Tongue (tissue), 3 donors: Measurements from ENCODE around the gene OR2L5. TPM values are rescaled to one million over a fixed set of nuclear protein-coding genes. Genes with fewer than 3 reads are reported as not detected.

Source experiments
- DNase-seq: peaks from one replicate; pipeline ENCODE4 v3.0.0-alpha.2; 2015
- small RNA-seq: library from RNA; depleted of rRNA; stranded (forward); fragments of <200 nt; gene quantifications from one replicate; pipeline ENCODE3, GENCODE V24; 2014; ENCODE audit warnings: low replicate concordance
- total RNA-seq: library from RNA; depleted of rRNA; stranded (reverse); fragments of >200 nt; gene quantifications from one replicate; pipeline ENCODE4 v1.2.3, GENCODE V29; 2014

The OR2L5 gene, protein sequence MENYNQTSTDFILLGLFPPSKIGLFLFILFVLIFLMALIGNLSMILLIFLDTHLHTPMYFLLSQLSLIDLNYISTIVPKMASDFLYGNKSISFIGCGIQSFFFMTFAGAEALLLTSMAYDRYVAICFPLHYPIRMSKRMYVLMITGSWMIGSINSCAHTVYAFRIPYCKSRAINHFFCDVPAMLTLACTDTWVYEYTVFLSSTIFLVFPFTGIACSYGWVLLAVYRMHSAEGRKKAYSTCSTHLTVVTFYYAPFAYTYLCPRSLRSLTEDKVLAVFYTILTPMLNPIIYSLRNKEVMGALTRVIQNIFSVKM
- not detected for total RNA-seq

DNA sequence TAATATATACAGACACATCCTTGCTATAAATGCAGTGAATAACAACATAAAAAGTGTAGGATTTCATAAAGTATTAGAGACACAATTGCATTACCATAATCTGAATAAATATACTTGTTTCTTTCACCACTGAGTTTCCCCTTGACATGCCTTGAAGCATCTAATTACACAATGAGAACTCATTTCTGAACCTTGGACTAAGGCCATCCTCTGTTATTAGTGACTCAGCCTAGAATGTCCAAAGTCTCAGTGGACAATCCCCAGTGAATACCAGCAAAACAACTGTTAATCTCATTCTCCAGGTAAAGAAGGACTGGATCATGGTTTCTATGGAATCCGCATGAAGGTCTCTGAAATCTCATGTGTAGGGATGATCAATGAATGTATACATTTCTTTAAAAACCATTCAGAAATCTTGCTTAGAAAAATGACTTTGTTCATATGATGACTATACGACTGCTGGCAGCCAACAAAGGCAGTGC, at the start of gene OR2L5:
OR2L5 (plus strand) TSS at position 432 of the 482 bp plus-strand sequence. CDS start 8,288 bp downstream, outside the sequence.
- DNase-seq: no peak

DNA sequence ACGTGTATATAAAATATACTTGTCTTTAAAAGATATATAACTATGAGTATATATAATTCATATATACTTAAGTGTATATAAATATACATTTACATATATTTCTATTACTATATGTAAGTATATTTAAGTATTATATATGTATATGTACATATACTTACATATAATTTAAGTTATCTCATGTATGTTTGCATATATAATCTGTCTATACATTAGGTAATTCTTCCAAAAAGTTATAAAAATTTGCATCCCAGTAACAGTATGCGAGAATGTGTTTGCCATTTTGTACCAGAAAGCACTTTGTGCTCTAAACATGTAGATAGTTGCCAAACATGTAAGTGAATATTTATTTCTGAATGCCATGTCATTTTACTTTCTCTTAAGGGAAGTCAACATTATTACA, 48.5 kb upstream of the OR2L5 start, which contains the start of gene OR2AK2:
OR2AK2 (plus strand) TSS at position 301 of the 400 bp plus-strand sequence. CDS start 144 bp downstream, outside the sequence.
- no peak for DNase-seq

DNA sequence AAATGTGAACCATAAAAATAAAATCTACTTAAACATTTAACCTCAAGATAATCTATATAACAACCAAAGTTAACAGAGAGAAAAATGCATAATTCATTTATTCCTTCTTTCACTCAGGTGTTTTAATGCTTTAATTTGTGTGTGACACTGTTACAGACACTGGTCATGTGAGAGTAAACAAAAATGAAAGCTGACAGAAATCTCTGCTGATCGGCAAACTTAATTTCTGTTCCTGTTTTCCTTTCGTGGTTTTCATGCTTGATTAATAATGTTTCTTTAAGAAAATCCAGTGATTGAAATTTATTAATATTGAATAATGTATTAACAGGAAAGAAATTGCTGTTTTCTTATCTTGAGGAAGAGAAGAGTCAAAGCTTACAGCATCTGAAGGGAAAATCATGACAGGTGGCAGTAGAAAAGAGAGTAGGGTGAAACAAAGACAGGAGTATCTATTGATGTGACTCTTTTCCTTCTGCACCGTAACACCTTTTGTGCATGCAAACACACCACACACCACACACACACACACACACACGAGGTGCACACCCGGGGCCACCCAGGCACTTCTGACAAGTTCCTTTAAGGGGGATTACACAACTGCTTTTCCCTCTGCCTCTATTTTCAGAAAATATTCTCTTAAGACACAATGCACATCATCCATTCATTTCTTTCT, 46.8 kb upstream of the OR2L5 start:
- no peak for DNase-seq

DNA sequence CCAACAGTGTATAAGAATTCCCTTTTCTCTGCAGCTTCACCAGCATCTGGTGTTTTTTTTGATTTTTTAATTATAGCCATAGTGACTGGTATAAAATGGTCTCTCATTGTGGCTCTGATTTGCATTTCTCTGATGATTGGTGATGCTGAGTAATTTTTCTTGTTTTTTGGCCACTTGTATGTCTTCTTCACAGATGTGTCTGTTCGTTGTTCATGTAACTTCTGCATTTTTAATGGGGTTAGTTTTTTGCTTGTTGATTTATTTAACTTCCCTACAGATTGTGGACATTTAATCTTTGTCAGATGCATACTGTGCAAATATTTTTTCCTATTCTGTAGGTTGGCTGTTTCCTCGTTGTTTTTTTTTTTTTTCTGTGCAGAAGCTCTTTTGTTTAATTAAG, 20.5 kb upstream of the OR2L5 start:
- no peak for DNase-seq

DNA sequence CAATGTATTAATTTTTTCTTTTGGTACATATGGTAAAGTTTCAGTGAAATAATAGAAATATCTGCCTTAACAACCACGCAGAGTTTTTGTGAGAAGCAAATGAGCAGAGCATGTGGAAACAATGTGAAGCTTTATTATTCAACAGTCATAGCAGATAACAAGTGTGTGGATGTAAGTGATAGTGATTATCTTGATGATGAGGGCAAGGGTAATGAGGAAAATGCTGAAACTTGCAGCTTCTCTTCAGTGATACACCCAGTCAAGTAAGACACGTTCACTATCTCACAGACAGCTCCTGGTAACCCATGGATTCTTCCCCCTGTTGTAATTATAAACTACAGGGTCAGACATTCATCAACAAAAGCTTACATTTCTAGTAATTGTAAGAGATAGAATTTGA, 14.6 kb upstream of the OR2L5 start:
- DNase-seq: no peak

DNA sequence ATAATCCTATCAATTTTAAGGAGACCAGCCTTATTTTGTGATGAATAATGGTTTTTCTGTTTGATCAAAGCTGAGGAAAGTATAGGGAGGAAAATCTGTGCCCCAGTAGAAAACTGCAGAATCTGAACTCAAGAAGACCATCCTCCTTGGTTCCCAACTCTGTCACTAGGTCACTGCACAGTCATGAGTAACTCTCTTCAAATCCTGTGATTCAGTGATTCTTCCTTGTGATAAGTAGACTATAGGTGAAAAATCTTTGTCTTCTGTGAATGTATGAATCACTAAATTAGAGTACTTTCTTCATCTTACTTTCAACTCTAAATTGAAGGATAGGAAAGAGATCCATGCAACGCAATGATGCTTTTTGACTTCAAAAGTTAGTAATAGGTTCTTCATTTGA, 13.3 kb upstream of the OR2L5 start:
- no peak for DNase-seq

DNA sequence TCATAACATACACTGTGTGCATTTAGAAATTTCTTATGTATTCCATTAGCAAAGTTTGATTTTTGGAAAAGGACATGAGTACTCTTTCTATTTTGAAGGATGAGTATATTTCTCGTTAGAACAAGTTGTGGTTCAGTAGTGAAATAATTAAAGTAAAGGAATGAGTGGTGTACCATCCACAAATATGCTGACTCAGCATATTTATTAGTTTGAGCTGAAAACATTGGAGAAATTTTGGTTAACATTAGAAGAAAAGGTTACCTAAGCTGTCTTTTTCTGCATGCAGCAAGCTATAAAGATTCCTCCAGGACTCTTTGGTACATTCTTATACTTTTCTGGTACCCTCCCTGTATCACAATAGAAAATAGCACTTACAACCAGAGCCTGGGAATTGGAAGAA, 5.7 kb upstream of the OR2L5 start:
- DNase-seq: no peak

DNA sequence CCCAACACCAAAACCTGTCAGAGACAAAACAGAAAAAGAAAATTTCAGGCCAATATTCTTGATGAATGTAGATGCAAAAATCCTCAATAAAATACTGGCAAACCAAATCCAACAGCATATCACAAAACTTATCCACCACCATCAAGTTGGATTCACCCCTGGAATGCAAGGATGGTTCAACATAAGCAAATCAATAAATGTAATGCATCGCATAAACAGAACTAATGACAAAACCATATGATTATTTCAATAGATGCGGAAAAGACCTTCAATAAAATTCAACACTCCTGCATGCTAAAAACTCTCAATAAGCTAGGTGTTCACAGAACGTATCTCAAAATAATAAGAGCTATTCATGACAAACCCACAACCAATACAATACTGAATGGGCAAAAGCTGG, 3.8 kb upstream of the OR2L5 start:
- no peak for DNase-seq

DNA sequence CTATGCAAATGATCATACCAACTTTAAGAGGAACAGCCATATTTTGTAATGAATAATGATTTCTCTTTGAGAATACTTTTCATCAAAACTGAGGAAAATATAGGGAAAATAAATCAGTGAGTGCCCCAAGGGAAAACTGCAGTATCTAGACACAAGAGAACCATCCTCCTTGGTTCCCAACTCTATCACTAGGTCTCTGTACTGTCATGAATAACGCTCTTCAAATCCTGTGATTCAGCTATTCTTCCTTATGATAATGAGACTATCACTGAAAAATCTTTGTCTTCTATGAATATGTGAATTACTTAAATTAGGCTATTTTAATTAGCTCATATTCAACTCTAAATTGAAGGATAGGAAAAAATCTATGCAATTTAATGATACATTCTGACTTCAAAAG, 2.3 kb downstream of the OR2L5 start:
- DNase-seq: no peak

DNA sequence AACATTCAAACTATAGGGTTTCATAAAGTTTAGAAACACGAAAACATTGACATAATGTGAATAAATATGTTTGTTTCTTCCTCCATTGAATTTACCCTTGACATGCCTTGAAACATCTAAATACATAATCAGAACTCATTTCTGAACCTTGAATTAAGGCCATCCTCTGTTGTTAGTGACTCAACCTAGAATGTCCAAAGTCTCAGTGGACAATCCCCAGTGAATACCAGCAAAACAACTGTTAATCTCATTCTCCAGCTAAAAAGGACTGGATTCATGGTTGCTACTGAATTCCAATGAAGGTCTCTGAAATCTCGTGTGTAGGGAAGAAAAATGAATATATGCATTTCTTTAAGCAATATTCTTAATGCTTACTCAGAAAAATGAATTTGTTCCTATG, 16.3 kb downstream of the OR2L5 start, which contains the start of gene OR2L2:
OR2L2 (plus strand) TSS at position 301 of the 400 bp plus-strand sequence. CDS start 8,198 bp downstream, outside the sequence.
- no peak for DNase-seq

DNA sequence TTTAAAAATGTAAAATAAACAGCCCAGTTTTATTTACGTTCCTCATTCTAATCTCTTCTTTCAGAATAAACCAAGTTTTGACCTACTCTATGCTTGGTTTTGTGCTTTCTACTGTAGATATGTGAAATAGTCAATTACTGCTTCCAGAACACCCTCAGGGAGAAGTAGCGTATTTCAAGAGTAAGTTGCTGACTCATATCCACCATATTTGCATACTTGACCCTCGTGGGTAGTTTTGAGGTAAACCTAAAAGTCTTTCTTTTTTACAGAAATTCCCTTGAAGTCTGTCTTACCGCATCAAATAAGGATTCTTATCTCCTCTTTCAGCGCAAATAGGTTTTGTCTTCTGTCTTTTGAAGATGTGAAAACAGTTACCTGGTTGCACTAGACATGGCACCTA, 31.7 kb downstream of the OR2L5 start:
- no peak for DNase-seq

DNA sequence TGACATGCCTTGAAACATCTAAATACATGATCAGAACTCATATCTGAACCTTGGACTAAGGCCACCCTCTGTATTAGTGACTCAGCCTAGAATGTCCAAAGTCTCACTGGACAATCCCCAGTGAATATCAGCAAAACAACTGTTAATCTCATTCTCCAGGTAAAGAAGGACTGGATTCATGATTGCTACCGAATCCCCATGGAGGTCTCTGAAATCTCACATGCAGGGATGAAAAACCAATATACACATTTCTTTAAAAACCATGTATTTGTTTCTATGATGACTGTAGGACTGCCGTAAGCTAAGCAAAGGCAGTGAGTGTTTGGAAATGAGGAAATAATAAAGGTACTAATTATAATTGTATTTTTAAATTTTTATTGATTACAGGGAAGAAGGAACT, 33.1 kb downstream of the OR2L5 start, which contains the start of gene OR2L3:
OR2L3 (plus strand) TSS at position 301 of the 400 bp plus-strand sequence. CDS start 13,846 bp downstream, outside the sequence.
- no peak for DNase-seq

DNA sequence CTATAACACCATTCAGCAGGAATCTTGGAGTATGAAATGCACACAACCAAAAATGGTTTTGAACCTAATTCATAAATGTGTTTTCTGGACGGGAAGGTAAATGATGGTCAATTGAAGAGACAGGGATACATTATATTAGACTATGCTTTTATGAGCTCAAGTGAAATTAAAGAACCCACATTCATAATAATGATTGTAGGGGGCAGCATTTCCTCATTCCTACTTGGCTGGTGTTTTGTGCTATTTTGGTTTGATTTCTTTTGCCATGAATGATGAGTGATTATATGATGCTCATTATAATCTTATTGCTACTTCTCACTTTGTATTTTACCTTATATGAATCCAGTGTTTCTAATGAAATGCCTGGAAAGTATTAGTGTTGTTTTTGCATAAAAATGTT, 33.5 kb downstream of the OR2L5 start:
- no peak for DNase-seq

DNA sequence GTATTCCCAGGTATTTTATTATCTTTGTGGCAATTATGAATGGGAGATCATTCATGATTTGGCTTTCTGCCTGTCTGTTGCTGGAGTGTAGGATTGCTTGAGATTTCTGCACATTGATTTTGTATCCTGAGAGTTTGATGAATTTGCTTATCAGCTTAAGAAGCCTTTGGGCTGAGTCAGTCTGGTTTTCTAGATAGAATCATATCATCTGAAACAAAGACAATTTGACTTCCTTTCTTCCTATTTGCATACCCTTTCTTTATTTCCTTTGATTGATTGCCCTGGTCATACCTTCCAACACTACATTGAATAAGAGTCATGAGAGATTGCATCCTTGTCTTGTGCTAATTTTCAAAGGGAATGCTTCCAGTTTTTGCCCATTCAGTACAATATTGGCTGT, 41.2 kb downstream of the OR2L5 start:
- no peak for DNase-seq

DNA sequence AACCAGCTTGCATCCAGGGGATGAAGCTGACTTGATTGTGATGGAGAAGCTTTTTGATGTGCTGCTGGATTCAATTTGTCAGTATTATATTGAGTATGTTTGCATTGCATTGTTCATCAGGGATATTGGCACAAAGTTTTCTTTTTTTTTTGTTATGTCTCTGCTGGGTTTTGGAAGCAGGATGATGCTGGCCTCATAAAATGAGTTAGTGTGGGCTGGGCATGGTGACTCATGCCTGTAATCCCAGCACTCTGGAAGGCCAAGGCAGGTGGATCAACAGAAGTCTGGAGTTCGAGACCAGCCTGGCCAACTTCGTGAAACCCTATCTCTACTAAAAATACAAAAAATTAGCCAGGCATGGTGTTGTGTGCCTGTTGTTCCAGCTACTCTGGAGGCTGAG, 41.8 kb downstream of the OR2L5 start:
- no peak for DNase-seq

DNA sequence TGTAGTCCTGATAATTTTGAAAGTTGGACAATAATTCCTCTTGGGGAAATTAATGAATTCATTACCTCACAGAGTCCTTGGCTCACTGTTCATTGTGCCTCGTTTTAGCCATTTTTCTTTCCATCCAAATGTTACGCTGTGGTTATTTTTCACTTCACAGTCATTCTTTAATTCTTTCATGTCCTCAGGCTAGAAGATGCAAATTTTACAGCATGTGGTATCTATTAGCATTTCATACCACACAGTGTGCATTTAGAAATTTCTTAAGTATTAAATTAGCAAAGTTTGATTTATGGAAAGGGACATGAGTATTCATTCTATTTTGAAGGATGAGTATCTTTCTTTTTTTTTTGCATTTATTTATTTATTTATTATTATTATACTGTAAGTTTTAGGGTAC, 51.6 kb downstream of the OR2L5 start:
- DNase-seq: no peak

DNA sequence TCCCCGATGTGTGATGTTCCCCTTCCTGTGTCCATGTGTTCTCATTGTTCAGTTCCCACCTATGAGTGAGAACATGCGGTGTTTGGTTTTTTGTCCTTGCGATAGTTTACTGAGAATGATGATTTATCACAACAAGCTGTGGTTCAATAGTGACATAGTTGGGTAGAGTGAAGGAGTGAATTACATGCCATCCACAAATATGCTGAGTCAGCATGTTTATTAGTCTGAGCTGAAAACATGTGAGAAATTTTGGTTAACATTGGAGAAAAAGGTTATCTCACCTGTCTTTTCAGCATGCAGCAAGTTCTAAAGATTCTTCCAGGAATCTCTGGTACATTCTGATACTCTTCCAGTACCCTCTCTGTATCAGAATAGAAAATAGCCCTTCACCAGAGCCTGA, 52.1 kb downstream of the OR2L5 start:
- no peak for DNase-seq

Small RNAs within 50 kb of the gene (small RNA-seq; reads per million reads assigned to genes)
- not detected for gene RF00019

Other genes with a start within 250 kb of the OR2L5 start
- not detected for gene OR14A16, start 189.5 kb upstream of the OR2L5 start, total RNA-seq
- gene OR11L1, start 171.8 kb upstream of the OR2L5 start, total RNA-seq: not detected
- 2.5 TPM for gene TRIM58, start 156.5 kb upstream of the OR2L5 start, total RNA-seq
- 1.2 TPM for gene OR2W3, start 118.1 kb upstream of the OR2L5 start, total RNA-seq
- gene OR2T8, start 93.4 kb upstream of the OR2L5 start, total RNA-seq: not detected
- not detected for gene OR2AJ1, start 88.8 kb upstream of the OR2L5 start, total RNA-seq
- not detected for gene OR2L8, start 64.8 kb upstream of the OR2L5 start, total RNA-seq
- not detected for gene OR2AK2, start 48.4 kb upstream of the OR2L5 start, total RNA-seq
- gene OR2L2, start 16.4 kb downstream of the OR2L5 start, total RNA-seq: not detected
- gene OR2L3, start 33.2 kb downstream of the OR2L5 start, total RNA-seq: 0.10 TPM
- not detected for gene OR2L13, start 81.5 kb downstream of the OR2L5 start, total RNA-seq
- not detected for gene OR2M5, start 131.5 kb downstream of the OR2L5 start, total RNA-seq
- gene OR2M2, start 161.2 kb downstream of the OR2L5 start, total RNA-seq: not detected
- not detected for gene OR2M3, start 183.6 kb downstream of the OR2L5 start, total RNA-seq
- gene OR2M4, start 217.8 kb downstream of the OR2L5 start, total RNA-seq: not detected